ENCODE measurements around the gene ZNF341.

DNA sequence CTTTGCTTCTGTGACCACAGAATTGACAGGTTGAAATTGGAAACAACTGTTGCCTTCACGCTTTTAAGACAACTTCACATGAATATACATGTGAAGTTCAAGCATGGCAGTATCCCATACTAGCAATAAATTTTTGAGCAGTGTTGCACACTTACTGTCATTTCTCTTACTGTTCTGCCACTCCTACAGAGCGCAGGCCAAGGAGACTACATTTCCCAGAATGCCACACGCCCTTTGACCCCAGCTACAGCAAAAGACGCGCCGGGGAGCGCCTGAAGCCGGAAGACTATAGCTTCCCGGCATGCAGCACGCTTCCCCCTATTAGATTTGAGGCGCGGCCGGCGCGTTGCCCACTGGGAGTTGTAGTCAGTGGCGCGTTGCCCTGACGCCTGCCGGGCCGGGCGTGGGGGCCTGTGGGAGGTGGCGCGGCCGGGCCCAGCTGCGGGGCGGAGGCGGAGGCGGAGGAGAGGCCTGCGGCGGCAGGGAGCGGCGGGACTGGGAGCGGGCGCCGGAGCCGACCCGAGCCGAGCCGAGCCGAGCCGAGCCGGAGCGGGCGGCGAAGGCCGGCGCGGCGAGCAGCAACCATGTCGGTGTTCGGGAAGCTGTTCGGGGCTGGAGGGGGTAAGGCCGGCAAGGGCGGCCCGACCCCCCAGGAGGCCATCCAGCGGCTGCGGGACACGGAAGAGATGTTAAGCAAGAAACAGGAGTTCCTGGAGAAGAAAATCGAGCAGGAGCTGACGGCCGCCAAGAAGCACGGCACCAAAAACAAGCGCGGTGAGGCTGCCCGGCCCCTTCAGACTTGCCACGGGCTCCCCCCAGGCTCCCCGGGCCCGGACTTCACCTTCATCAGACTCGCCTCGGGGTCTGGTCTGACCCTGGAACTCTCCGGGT lies 79.3 kb downstream of the ZNF341 start, which contains the start of gene CHMP4B:
- TF ChIP-seq POLR2A (IDR thresholded peaks at IDR 0.05) (peak; percentile 19 to 49), POLR2AphosphoS5 (IDR thresholded peaks at IDR 0.05) (peak; percentile 65 to 88 (median 86))
- TF ChIP-seq, protein P1, sequence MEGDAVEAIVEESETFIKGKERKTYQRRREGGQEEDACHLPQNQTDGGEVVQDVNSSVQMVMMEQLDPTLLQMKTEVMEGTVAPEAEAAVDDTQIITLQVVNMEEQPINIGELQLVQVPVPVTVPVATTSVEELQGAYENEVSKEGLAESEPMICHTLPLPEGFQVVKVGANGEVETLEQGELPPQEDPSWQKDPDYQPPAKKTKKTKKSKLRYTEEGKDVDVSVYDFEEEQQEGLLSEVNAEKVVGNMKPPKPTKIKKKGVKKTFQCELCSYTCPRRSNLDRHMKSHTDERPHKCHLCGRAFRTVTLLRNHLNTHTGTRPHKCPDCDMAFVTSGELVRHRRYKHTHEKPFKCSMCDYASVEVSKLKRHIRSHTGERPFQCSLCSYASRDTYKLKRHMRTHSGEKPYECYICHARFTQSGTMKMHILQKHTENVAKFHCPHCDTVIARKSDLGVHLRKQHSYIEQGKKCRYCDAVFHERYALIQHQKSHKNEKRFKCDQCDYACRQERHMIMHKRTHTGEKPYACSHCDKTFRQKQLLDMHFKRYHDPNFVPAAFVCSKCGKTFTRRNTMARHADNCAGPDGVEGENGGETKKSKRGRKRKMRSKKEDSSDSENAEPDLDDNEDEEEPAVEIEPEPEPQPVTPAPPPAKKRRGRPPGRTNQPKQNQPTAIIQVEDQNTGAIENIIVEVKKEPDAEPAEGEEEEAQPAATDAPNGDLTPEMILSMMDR (IDR thresholded peaks at IDR 0.05), result no peak

Measured in sigmoid colon (tissue), 4 donors.